H1 (cell line): Measurements from ENCODE around the gene DCTN3. TPM values are rescaled to one million over a fixed set of nuclear protein-coding genes. Genes with fewer than 3 reads are reported as not detected.

Experiments used
- CTCF ChIA-PET: fragments of 300-600 bp; sonication (Branson Sonifier 250); formaldehyde crosslinking; loops from one replicate; lab custom pipeline; 2021; ENCODE audit not compliant: partially characterized antibody; lab: Charles Lee
- POLR2A ChIA-PET: fragments of 300-600 bp; sonication (Branson Sonifier 250); formaldehyde crosslinking; loops from one replicate; lab custom pipeline; 2021; ENCODE audit warnings: inconsistent platforms; ENCODE audit not compliant: partially characterized antibody; lab: Charles Lee
- DNase-seq, 2 experiments: peaks; one replicate each; pipeline versions ENCODE4 v3.0.0 to v3.0.0-alpha.2; 2010 to 2022; ENCODE audit warnings: low spot score in 2 of 2, low read depth in 1 of 2, mixed read lengths in 1 of 2
- FAIRE-seq: peaks from 2 replicates; lab custom pipeline; 2011; peaks lifted over from hg19 to GRCh38; lab: Jason Lieb, UNC
- H2AFZ ChIP-seq: 2 replicates; pipeline ENCODE4 v1.8.1; 2012; ENCODE audit warnings: low read length, inconsistent platforms
- H2AK5ac ChIP-seq: 2 replicates; pipeline ENCODE4 v1.6.1; 2013; ENCODE audit warnings: low read depth, low read length
- H2BK120ac ChIP-seq: replicated peaks from 2 replicates; pipeline ENCODE3; 2013; ENCODE audit warnings: low read depth, low read length, inconsistent platforms
- H2BK12ac ChIP-seq: 2 replicates; pipeline ENCODE4 v1.6.1; 2013; ENCODE audit warnings: low read depth, low read length
- H2BK15ac ChIP-seq: 2 replicates; pipeline ENCODE4 v1.6.1; 2013; ENCODE audit warnings: low read length
- H2BK20ac ChIP-seq: 2 replicates; pipeline ENCODE4 v1.6.1; 2013; ENCODE audit warnings: low read length
- H2BK5ac ChIP-seq: 2 replicates; pipeline ENCODE4 v1.6.1; 2013; ENCODE audit warnings: low read depth, low read length
- H3K14ac ChIP-seq: 2 replicates; pipeline ENCODE4 v1.6.1; 2013; ENCODE audit warnings: inconsistent platforms; ENCODE audit not compliant: insufficient read length
- H3K18ac ChIP-seq: 2 replicates; pipeline ENCODE4 v1.6.1; 2013; ENCODE audit warnings: low read length; ENCODE audit errors: extremely low read depth
- H3K23ac ChIP-seq: 2 replicates; pipeline ENCODE4 v1.6.1; 2013; ENCODE audit warnings: inconsistent platforms; ENCODE audit not compliant: insufficient read length
- H3K23me2 ChIP-seq: 2 replicates; pipeline ENCODE4 v1.6.1; 2013; ENCODE audit warnings: low read depth, low read length
- H3K27ac ChIP-seq: 2 replicates; pipeline ENCODE4 v1.6.1; 2011; ENCODE audit warnings: low read depth, low read length, inconsistent platforms
- H3K27me3 ChIP-seq, 4 experiments: replicated peaks in 1 of 4; 1 replicate in 1 of 4; 2 replicates in 3 of 4; pipeline versions ENCODE4 v1.6.1 to v1.8.1; 2011 to 2013; ENCODE audit warnings: low read length in 3 of 4, mild to moderate bottlenecking in 3 of 4, inconsistent platforms in 2 of 4, mixed read lengths in 2 of 4, moderate library complexity in 1 of 4; ENCODE audit not compliant: control insufficient read depth in 3 of 4, insufficient read depth in 3 of 4; ENCODE audit errors: extremely low read depth in 1 of 4
- H3K36me3 ChIP-seq, 4 experiments: 2 replicates each; pipeline versions ENCODE4 v1.6.1 to v1.8.1; 2011 to 2013; ENCODE audit warnings: mild to moderate bottlenecking in 4 of 4, low read length in 3 of 4, moderate library complexity in 2 of 4, control low read depth in 1 of 4, inconsistent platforms in 1 of 4; ENCODE audit not compliant: insufficient read depth in 4 of 4, control insufficient read depth in 2 of 4
- H3K4ac ChIP-seq: replicated peaks from 2 replicates; pipeline ENCODE3; 2013; ENCODE audit warnings: low read length, low read depth, mixed read lengths, inconsistent platforms; ENCODE audit not compliant: insufficient read length
- H3K4me1 ChIP-seq, 4 experiments: replicated peaks in 1 of 4; 1 replicate in 1 of 4; 2 replicates in 3 of 4; pipeline versions ENCODE4 v1.6.1 to v1.8.1; 2011 to 2013; ENCODE audit warnings: low read length in 3 of 4, inconsistent platforms in 2 of 4, mixed read lengths in 1 of 4; ENCODE audit not compliant: insufficient read depth in 4 of 4, control insufficient read depth in 3 of 4
- H3K4me2 ChIP-seq, 2 experiments: 2 replicates each; pipeline versions ENCODE4 v1.6.1 to v1.8.1; 2011 to 2013; ENCODE audit warnings: low read depth in 2 of 2, low read length in 2 of 2, control low read depth in 1 of 2, inconsistent platforms in 1 of 2, mild to moderate bottlenecking in 1 of 2; ENCODE audit not compliant: insufficient read depth in 1 of 2
- H3K4me3 ChIP-seq, 4 experiments: fragments of 200-600, 300-600 bp in 1 of 4; sonication (generic), shearing (Covaris generic), sonication (Bioruptor Twin) in 1 of 4; 2 replicates each; pipeline versions ENCODE4 v1.5.1 to v1.8.1; 2011 to 2016; ENCODE audit warnings: low read length in 4 of 4, low read depth in 3 of 4, control low read depth in 2 of 4, inconsistent platforms in 2 of 4, mild to moderate bottlenecking in 2 of 4, mixed read lengths in 1 of 4, moderate library complexity in 1 of 4; ENCODE audit not compliant: insufficient read depth in 2 of 4; ENCODE audit errors: extremely low read depth in 1 of 4
- H3K56ac ChIP-seq: replicated peaks from 2 replicates; pipeline ENCODE3; 2013; ENCODE audit warnings: low read depth, mild to moderate bottlenecking, mixed read lengths, low read length, inconsistent platforms; ENCODE audit not compliant: insufficient read length
- H3K79me1 ChIP-seq: 2 replicates; pipeline ENCODE4 v1.6.1; 2013; ENCODE audit warnings: low read depth, low read length, control low read depth
- H3K79me2 ChIP-seq, 2 experiments: 2 replicates each; pipeline versions ENCODE4 v1.6.1 to v1.8.1; 2012 to 2013; ENCODE audit warnings: low read length in 2 of 2, mild to moderate bottlenecking in 2 of 2, inconsistent platforms in 1 of 2; ENCODE audit not compliant: insufficient read depth in 2 of 2, control insufficient read depth in 1 of 2
- H3K9ac ChIP-seq, 4 experiments: replicated peaks in 1 of 4; 1 replicate in 1 of 4; 2 replicates in 3 of 4; pipeline versions ENCODE4 v1.6.1 to v1.8.1; 2011 to 2013; ENCODE audit warnings: low read depth in 3 of 4, low read length in 3 of 4, control low read depth in 2 of 4, mild to moderate bottlenecking in 2 of 4, moderate library complexity in 2 of 4, inconsistent platforms in 1 of 4; ENCODE audit errors: extremely low read depth in 1 of 4
- H3K9me3 ChIP-seq, 2 experiments: 2 replicates each; pipeline versions ENCODE4 v1.6.1 to v1.8.1; 2012 to 2013; ENCODE audit warnings: mild to moderate bottlenecking in 2 of 2, moderate library complexity in 2 of 2, control low read depth in 1 of 2, inconsistent platforms in 1 of 2, low read depth in 1 of 2, low read length in 1 of 2, mixed read lengths in 1 of 2; ENCODE audit not compliant: insufficient read depth in 2 of 2
- H4K20me1 ChIP-seq, 2 experiments: replicated peaks in 1 of 2; 2 replicates each; pipeline versions ENCODE3 to v1.8.1; 2011 to 2013; ENCODE audit warnings: inconsistent platforms in 2 of 2, low read length in 2 of 2, mild to moderate bottlenecking in 1 of 2; ENCODE audit not compliant: insufficient read depth in 2 of 2, control insufficient read depth in 1 of 2
- H4K5ac ChIP-seq: 2 replicates; pipeline ENCODE4 v1.6.1; 2013; ENCODE audit warnings: low read length, low read depth, mixed read lengths, inconsistent platforms; ENCODE audit not compliant: insufficient read length
- H4K8ac ChIP-seq: 2 replicates; pipeline ENCODE4 v1.8.0; 2013; ENCODE audit warnings: mild to moderate bottlenecking, moderate library complexity, low read length, inconsistent platforms; ENCODE audit not compliant: insufficient read depth; ENCODE audit errors: extremely low read depth
- H4K91ac ChIP-seq: replicated peaks from 2 replicates; pipeline ENCODE3; 2013; ENCODE audit warnings: low read length, mixed read lengths, inconsistent platforms; ENCODE audit not compliant: insufficient read length
- BACH1 ChIP-seq: IDR thresholded peaks from 2 replicates; pipeline ENCODE4 v1.6.1; 2012; ENCODE audit warnings: low read length, improper control_type of control experiment
- CREB1 ChIP-seq: IDR thresholded peaks from 2 replicates; pipeline ENCODE4 v1.6.1; 2012; ENCODE audit warnings: inconsistent platforms
- CTCF ChIP-seq, 3 experiments: IDR thresholded peaks; 1 replicate in 2 of 3; 2 replicates in 1 of 3; pipeline versions ENCODE4 v1.5.1 to v1.6.1; 2011; ENCODE audit warnings: low read length in 3 of 3, mild to moderate bottlenecking in 3 of 3, inconsistent platforms in 2 of 3, low read depth in 1 of 3, moderate library complexity in 1 of 3; ENCODE audit not compliant: insufficient read depth in 1 of 3; ENCODE audit errors: control extremely low read depth in 1 of 3
- EGR1 ChIP-seq: IDR thresholded peaks from 2 replicates; pipeline ENCODE4 v1.6.1; 2011; ENCODE audit warnings: low read depth, low read length, borderline replicate concordance
- KDM4A ChIP-seq: IDR thresholded peaks from one replicate; pipeline ENCODE4 v1.7.1; 2012; ENCODE audit warnings: low read depth, mild to moderate bottlenecking, moderate library complexity, low read length, inconsistent platforms; ENCODE audit not compliant: severe bottlenecking
- POLR2AphosphoS5 ChIP-seq: IDR thresholded peaks from 2 replicates; pipeline ENCODE4 v1.6.1; 2011; ENCODE audit warnings: low read depth, low read length
- RXRA ChIP-seq: IDR thresholded peaks from 2 replicates; pipeline ENCODE4 v1.6.1; 2011; ENCODE audit warnings: low read depth, mild to moderate bottlenecking, low read length, moderate library complexity; ENCODE audit not compliant: insufficient read depth
- TCF12 ChIP-seq: IDR thresholded peaks from 2 replicates; pipeline ENCODE4 v1.6.1; 2011; ENCODE audit warnings: low read depth, mild to moderate bottlenecking, low read length
- WGBS, 2 experiments: shearing (Covaris generic) in 1 of 2; methylation state at CpG; one replicate each; pipeline versions ENCODE4 v1.1.6 to v1.1.7; 2013 to 2015; ENCODE audit warnings: low lambda C conversion rate in 2 of 2, mixed read lengths in 2 of 2, inconsistent platforms in 1 of 2, low coverage in 1 of 2, missing lambda C conversion rate in 1 of 2; ENCODE audit not compliant: insufficient replicate concordance in 2 of 2, insufficient coverage in 1 of 2, insufficient read length in 1 of 2; ENCODE audit errors: extremely low coverage in 1 of 2, missing lambda C conversion rate in 1 of 2; 5-methylcytosine and 5-hydroxymethylcytosine counted together
- polyA plus RNA-seq, 7 experiments: library from polyadenylated mRNA; depleted of rRNA in 3 of 7; stranded (reverse) in 5 of 7; unstranded in 2 of 7; fragments of >200 nt in 5 of 7; fragments of 200-250 nt in 2 of 7; gene quantifications; 1 replicate in 5 of 7; 2 replicates in 1 of 7; 4 replicates in 1 of 7; pipeline versions ENCODE4 v1.2.1 to v1.2.3, GENCODE V29; 2011 to 2013; ENCODE audit warnings: missing spikeins in 2 of 7, mixed read lengths in 2 of 7
- total RNA-seq: library from RNA; stranded (reverse); fragmentation: NEBNext Ultra II Directional; extraction: Animal tissue kit (Norgen Biotek cat#: 25700); gene quantifications from 2 replicates; pipeline ENCODE4 v1.2.1, GENCODE V29; 2021

Gene DCTN3
- total and polyA plus RNA-seq, 2 of the 8 experiments (the other 6 are each of a cell fraction or from before 2014, with no cell fraction given) = 25.6 to 39.2 TPM

- Histone ChIP-seq H4K20me1 (peaks cover 0 to 4% of the 10 kb centered on the region in 2 experiments), H3K18ac (no peak overlapping the region), H3K4me1 (peaks cover 5 to 17% (median 10%) of the 10 kb centered on the region in 4 experiments; a peak in 6 of 7 replicates), H3K23ac (no peak overlapping the region), H3K79me1 (no peaks in the 10 kb centered on the region), H2BK120ac (no peak overlapping the region), H3K56ac (no peak overlapping the region), H2BK15ac (no peak overlapping the region), H2BK5ac (no peak overlapping the region), H2AFZ (no peak overlapping the region), H4K91ac (no peak overlapping the region), H3K4ac (no peak overlapping the region), H3K27ac (no peak overlapping the region), H3K27me3 (no peaks in the 10 kb centered on the region; a peak in 1 of 7 replicates), H3K4me3 (no peak overlapping the region), H4K5ac (no peak overlapping the region), H3K9me3 (no peaks in the 10 kb centered on the region), H3K9ac (no peak overlapping the region), H2BK20ac (no peak overlapping the region), H3K79me2 (no peaks in the 10 kb centered on the region), H2BK12ac (no peak overlapping the region), H3K14ac (no peak overlapping the region), H3K36me3 (no peaks in the 10 kb centered on the region), H2AK5ac (no peak overlapping the region), H3K23me2 (peaks cover 4% of the 10 kb centered on the region), H4K8ac (no peak overlapping the region), H3K4me2 (no peak overlapping the region)
- DNase-seq (no peak), FAIRE-seq (no peak)
- 87% methylated on average over 5 of the region's 5 CpGs; no CpG with 5 or more reads in 1 of the 2 experiments for WGBS, 2 experiments
- CTCF ChIA-PET = interaction anchor here (1.0 to 15.2 kb wide), 4 partner anchors 8 to 278 kb away, joined by 3 to 277 read pairs (median 10); partner anchors contain the start of genes GALT and SIGMAR1
- POLR2A ChIA-PET = interaction anchor here (2.7 to 12.8 kb wide), 2 partner anchors 10 to 23 kb away, joined by 12 to 127 read pairs; partner anchors contain the start of genes ARID3C, GALT and SIGMAR1
- no peak for TF ChIP-seq BACH1
- no peak for TF ChIP-seq RXRA
- no peak for TF ChIP-seq KDM4A
- no peak for TF ChIP-seq CREB1
- no peak for TF ChIP-seq POLR2AphosphoS5
- TF ChIP-seq TCF12 = no peak
- no peak for TF ChIP-seq EGR1
- no peak for TF ChIP-seq CTCF (IDR thresholded peaks at IDR 0.05; ENCODE audit: control extremely low read depth in 1 of 3, insufficient read depth in 1 of 3, low read depth in 1 of 3, low read length in 3 of 3)
These were observed 36.7 kb upstream of the DCTN3 start for GRCh38 chr9:34656992-34657391.
